ENCODE measurements around the gene CTNND2.
"Not testable (repeated sequence)": the region's sequence is repeated elsewhere in the genome, so short reads cannot be mapped to it uniquely, and the experiment has no call there.

CTNND2 gene

DNA sequence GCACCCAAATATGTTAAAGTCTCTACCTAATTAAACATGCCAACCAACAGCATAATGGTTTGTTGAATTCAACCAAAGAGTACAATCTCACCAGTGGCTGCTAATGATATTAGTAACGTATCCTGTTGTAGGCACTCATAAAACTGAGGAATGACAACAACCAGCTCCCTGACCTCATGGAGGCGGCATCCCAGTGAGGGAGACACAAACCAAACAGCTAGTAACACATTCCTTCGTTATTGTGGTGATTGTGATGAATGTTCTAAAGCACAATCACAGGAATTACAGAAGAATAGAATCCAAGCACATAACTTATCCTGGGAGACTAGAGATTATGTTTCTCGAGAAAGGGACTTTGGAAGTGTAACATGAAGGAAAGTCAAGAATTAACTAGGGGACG lies 224.6 kb downstream of the CTNND2 start:
- no peak for DNase-seq (ENCODE audit: low read depth)

DNA sequence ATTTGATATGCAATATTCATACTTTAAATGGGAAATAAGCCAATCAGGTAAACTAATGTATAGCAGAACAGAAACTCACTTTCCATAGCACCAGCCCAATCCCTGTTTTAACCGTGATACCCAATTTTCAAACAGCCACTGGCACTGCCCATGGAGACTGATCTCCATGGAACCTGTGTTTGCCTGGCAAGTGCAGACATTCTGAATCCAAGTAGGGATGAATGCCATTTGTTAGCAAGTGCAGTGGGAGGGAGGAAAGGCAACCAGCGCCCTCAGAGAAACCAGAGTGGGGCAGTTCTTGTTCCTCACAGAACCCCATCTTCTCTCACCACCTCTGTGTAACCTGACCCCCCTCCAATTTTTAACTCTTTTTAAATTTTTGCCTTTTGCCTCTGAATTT lies 229.1 kb downstream of the CTNND2 start:
- DNase-seq (ENCODE audit: low read depth) = no peak

DNA sequence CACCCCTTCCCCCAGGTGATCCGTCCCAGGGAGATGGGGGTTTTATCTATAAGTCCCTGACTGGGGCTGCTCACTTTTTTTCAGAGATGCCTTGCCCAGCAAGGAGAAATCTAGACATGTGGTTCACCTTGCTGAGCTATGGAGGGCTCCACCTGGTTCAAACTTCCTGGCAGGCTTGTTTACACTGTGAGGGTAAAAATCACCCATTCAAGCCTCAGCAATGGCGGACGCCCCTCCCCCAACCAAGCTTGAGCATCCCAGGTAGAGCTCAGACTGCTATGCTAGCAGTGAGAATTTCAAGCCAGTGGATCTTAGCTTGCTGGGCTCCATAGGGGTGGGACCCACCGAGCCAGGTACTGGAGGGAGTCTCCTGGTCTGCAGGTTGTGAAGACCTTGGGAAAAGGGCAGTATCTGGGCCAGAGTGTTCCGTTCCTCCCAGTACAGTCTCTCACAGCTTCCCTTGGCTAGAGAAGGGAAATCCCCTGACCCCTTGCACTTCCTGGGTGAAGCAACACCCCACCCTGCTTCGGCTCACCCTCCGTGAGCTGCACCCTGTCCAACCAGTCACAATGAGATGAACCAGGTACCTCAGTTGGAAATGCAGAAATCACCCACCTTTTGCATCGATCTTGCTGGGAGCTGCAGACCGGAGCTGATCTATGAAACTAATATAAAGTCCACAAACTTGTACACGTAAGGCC lies 231.7 kb downstream of the CTNND2 start:
- no peak for DNase-seq (ENCODE audit: low read depth)

DNA sequence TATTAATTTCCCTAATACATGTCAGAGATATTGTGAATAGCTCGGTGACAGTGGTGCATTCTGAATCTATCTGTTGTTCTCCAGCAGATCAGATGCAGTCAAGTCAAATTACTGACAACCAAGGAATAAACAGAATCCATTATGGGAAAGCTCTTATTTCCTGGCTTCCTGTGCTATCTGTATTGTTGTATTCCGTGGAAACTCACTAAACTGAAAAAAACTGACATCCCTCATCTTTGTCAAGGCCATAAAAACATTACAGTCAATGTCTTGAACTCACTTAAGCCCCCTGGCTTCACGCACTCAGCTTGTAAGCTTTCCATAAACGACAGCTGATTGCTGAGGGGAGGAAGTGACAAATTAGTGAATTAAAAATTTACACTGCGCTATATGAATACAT lies 245.9 kb downstream of the CTNND2 start:
- DNase-seq (ENCODE audit: low read depth) = no peak

DNA sequence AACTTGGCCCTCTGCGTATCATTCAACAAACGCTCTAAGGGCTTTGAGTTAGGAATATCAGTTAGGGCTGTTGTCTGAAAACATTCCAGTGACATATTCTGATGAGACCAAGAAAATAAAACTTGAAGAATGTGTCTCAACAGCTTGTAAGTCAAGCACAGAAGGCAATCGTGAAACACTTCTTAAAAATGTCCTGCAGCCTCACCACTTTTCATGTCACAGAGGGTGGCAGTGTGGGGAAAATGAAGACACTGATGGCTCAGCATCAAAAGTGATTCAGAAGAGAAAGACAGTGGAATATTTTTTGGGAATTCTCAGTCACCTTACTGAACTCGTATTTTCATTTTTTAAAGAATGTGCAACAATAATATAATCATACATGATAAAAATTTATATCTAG lies 247.3 kb downstream of the CTNND2 start:
- no peak for DNase-seq (ENCODE audit: low read depth)

DNA sequence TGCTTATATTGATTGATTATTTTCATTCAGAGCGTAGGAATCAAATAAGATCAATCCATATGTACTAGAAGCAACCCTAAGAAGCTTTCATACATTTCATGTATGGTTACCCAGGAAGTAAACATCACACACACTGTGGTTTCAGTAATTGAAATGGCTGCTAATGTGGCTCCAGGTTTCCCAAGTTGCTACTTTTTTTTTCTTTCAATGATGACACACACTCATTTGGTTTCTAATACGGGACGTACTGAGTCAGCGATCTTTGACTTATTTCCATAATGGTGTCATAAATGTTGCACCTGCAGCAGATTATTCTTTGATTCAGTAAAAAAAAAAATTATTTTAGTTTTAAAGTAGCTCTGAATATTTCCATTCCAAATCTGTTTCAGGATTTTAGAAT lies 248.6 kb downstream of the CTNND2 start:
- no peak for DNase-seq (ENCODE audit: low read depth)

DNA sequence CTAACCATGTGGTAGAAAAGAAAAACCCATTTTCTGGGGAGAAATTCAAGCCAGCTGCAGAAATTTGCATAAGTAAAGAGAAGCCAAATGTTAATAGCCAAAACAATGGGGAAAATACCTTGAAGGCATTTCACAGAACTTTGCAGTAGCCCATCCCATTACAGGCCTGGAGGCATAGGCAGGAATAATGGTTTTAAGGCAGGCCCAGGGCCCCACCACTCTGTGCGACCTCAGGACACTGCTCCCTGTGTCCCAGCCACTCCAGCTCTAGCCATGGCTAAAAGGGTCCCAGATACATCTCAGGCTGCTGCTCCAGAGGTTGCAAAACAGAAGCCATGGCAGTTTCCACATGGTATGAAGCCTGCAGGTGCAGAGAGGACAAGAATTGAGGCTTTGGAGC lies 253.3 kb downstream of the CTNND2 start:
- no peak for DNase-seq (ENCODE audit: low read depth)

DNA sequence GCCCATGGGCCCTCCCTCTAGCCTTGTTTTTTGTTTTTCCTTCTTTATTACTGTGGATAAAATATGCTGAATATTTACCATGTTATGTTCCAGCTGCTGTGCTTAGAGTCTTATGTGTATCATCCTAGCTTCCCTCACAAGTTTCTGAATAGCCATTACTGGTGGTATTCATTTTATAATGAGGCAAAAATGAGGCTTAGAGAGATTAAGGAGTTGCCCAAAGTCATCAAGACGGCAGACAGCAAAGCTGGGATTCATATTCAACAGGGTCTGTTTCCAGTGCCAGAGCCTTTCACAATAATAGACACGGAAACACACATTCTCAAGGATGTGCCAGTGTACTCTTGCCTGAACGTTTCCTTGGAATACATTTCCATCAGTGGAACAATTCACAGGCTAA lies 258.1 kb downstream of the CTNND2 start:
- no peak for DNase-seq (ENCODE audit: low read depth)

DNA sequence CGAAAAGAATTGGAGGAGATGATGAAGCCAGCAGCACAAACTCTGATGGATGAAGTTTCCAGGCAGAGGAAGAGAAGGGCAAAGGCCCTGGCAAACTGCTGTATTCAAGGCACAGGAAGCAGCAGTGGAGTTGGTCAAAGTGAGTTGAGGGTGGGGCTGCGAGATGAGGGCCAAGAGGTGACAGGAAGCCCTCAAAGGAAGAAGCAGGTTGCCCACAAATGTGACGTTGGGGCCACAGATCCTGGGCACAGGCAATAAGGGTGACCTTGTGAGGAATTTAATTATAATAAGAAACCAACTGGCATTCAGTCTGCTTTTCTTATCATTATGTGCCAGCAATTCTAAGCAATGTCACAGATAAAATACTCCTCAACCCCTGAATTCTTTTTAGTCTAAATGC lies 261.8 kb downstream of the CTNND2 start:
- no peak for DNase-seq (ENCODE audit: low read depth)

DNA sequence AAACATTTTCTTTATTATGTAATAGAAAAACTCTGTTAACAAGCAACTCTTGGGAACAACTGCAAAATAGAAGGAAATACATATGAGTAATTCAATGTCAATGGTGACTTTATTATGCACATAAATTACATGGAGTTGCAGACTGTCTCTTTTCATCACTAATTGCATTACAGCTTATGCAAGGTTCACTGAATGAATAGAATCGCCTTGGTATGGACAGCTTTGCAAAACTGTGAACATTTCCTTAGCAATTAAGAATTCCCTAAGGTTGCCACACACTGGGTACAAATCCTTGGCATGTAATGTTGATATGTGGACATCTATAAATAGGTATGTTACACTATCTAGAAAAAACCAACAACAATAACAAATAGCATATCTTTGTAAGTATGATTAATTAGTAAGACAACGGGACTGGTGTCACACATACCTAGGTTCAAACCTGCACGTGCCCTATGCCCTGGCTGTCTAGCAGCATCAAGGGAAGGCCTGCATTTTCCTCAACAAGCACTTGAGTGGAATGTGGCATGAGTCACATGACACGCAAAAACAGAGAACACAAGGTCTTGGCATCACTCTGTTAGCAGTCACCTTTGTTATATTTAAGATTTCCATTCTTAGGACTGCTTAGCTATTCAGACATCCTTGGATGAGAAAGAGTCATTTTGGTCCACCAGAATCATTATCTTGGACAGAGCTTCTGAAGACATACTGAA lies 263.9 kb downstream of the CTNND2 start:
- DNase-seq (ENCODE audit: low read depth) = no peak

DNA sequence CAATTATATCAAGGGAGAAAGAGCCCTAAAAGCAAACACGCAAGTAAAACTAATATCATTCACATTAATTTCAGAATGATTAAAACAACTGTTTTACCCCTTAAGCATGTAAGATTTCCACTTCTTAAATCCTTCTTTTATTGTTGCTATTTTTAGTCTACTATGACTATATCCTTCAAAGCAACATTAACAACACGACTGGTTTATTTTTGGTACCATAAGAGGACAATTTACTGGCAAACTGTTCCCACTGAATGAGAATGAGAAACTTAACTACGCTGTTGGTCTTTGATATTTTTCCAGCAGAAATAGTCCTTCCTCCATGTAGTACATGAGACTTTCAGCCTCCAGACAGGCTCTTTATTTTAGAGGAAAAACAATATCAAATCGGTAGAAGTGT lies 281.5 kb downstream of the CTNND2 start:
- DNase-seq (ENCODE audit: low read depth) = no peak

DNA sequence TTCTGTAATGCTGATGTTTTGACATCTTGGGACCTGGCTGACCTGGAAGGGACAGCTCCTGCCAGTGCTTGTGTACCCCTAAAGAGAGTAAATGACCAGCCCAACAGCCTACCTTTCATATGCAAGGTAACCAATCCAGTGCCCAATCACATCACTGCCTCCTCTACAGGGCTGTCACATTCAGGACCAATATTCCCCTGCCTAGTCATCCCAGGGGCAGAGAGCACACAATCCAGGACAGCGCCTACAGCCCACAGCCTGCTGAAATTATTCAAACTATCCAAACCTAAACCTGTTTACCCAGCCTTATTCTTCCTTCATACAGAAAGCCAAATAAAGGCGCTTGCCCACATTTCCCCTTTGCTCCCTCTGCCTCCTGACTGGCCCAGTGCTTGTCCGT lies 284.1 kb downstream of the CTNND2 start:
- DNase-seq (ENCODE audit: low read depth) = no peak

DNA sequence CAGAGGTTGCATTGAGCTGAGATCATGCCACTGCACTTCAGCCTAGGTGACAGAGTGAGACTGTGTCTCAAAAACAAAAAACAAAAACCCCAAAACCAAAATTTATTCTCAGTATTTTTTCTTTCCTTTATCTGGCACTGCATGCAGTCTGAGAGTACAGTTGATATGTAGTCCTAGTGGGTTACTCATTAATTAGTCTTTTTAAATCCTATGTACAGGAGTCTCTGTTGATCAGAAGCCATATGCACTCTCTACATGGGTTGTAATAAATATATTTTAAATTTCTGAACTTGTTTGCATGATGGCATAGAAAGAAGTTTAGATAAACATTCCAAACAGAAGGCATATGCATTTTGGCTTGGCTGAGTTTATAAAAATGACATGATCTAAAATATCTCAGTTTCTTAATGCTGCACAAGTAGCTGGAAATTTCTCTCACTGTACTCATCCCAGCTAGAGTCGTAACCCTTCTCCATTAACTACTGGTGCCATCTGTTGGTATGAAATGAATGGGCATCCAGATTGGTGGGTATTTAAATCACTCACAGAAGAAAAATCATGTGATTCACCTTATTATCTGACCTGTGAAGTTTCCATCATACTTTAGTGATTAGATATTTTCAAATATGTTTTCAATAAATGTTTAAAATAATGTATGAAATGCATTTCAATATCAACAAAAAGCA lies 284.8 kb downstream of the CTNND2 start:
- no peak for DNase-seq (ENCODE audit: low read depth)

DNA sequence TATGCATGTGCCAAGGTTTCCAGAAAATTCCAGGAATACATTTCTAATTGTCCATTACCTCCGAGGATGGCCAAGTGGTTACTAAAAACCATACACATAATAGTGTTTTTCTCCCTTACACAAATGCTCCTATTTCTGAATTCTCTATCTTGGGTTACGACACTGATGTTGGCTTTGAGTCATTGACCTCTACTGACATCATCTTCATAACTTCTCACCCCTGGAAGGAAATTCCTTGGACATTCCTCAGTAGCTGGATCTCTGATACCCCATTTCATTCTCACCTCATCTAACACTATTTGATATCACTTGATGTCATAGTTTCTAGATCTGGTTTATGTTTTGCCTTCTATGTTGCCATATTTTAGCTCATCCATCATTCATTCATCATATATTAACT lies 287.2 kb downstream of the CTNND2 start:
- no peak for DNase-seq (ENCODE audit: low read depth)

DNA sequence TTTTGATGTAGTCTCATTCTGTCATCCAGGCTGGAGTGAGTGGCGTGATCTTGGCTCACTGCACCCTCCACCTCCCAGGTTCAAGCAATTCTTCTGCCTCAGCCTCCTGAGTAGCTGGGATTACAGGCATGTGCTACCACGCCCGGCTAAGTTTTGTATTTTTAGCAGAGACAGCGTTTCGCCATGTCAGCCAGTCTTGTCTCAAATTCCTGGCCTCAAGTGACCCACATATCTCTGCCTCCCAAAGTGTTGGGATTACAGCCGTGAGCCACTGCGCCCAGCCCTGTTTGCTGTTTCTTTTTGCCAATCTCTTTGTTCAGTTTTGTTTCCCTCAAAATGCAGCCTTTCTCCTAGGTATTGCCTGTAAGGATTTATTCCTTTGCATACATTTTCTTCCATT lies 287.6 kb downstream of the CTNND2 start:
- not testable (repeated sequence) for DNase-seq (ENCODE audit: low read depth)

DNA sequence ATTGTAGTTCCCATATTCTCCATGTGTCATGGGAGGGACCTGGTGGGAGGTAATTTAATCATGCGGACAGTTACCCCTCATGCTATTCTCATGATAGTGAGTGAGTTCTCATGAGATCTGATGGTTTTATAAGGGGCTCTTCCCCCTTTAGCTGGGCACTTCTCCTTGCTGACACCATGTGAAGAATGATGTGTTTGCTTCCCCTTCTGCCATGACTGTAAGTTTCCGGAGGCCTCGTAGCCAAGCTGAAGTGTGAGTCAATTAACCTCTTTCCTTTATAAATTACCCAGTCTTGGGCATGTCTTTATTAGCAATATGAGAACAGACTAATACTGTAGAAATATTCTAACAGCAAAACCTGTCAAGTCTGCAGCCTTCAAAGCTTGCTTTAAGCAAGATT lies 293.2 kb downstream of the CTNND2 start:
- DNase-seq (ENCODE audit: low read depth) = no peak

DNA sequence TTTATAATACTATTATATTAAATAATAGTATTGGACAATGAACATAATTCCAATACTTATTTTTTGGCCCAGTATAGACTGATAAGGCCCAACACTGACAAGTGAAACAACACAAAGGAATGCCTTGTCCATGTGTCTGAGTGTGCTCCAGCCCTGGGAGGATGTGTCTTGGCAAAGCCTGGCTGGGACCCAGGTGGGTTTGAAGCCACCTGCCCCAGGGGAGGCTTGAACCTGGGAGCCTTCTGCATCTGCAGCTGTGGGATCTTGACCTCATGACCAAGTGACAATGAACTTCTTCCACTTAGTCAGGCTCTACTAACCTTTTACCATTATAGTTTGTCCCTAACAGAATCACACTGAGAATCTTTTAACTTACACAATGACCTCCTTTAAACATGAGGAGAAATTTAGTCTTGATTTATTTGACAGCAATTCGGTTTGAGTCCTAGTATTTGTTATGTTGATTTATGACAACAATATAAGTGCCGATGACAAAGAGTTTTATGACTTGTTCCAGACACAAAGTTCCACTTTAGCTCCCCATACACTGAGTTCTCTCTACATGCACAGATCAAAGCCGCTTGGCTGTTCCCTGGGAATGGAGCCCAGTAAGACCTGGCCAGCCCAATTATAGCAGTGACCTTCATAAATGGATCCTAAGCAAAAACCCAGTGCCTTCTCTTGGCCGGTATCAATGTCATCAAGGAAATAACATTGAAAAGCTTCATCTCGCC lies 294.5 kb downstream of the CTNND2 start:
- no peak for DNase-seq (ENCODE audit: low read depth)

DNA sequence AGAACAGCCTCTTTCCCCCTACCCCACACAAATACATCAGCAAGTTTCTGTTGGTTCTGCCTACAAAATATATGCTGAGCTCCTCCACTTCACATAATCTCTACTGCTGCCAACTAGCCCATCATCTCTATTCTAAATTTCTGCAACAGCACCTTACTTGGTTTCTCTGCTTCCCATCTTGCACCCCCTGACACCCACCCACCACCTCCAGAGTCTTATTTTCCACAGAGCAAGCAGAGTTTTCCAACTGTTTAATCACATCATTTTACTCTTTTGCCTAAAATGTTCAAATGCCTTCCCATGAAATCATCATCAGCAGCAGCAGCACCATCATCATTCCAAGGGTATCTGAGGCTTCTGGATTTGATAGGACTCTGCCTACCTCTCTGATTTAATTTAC lies 295.7 kb downstream of the CTNND2 start:
- no peak for DNase-seq (ENCODE audit: low read depth)

DNA sequence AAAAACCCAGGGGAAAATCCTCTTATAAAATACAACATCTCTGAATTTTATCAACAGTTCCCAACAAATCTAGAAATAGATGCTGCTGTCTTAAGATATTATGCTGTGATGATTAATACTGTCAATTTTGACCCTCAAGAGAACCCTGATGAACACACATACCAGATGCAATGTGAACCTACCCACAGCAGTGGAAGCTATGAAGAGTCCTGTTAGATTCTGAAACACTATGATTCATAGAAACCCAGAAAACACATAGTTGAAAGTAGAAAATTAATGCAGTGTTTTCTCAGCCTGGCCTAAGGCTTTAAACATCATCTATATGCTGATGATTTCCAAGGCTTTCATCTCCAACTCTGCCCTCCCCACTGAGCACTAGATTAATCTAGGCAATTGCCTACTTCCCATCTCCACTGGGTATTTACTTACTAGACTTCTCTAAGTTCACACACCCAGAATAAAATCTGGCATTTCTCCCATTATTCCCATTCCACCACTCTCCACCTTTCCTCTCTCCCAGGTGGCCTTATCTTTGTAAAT lies 296.2 kb downstream of the CTNND2 start:
- DNase-seq (ENCODE audit: low read depth) = no peak

DNA sequence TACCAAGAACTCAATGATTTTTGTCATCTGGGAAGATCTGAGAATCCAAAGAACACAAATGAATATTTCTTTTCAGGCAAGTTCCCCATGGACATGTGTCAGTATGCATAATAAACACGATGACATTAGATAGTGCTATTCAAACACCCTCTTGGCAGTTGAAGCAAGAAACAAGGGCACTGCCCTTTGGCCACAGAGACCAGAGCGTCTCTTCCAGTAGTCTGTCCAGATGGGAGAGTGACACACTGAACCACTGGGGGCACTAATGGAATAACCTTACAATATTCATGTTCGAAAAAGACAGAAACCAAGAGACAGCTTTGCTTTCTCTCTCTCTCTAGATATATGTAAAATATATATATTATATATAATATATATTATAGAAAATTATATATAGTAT lies 301.9 kb downstream of the CTNND2 start:
- DNase-seq (ENCODE audit: low read depth) = no peak

DNA sequence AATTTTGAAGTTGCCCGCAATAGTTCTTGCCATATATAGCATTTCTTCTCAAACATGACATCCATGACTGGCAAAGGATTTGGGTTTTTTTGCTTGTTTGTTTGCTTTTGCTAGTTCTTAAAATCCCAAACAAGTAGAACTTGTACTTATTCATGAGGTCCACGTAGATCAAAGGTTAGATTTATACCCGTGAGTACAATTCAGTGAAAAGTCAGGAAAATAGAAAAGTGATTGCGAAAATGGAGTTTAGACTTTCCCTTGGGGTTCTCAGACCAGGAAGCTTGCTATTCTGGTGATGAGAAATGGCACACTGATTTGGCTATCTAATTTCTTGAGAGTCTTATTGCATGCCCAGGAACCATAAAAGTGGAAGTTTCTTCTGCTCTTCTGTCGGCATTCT lies 304.7 kb downstream of the CTNND2 start:
- DNase-seq (ENCODE audit: low read depth) = no peak

DNA sequence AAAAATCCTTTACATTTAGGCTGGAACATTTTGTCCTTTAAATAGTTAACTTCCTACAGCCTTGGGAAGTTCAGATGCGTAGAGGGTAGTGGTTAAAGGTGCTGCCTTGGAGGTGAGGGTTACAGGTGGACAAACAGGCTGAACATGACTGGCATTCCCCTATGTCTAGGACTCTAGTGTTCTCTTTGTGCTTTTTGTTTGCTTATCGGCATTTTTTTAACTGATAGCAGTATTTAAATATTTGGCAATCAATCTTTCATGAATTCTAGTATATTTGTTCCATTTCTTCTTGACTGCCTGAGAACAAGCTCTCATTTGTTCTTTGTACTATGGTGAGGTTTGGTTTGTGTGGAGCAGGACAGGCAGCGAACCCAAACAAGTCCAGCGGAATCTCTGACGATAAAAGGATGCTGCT lies 307.6 kb downstream of the CTNND2 start:
- DNase-seq (ENCODE audit: low read depth) = no peak
